ENCODE measurements around the gene PTPRN2. TPM values are rescaled to one million over a fixed set of nuclear protein-coding genes. Genes with fewer than 3 reads are reported as not detected.

The PTPRN2 gene
- polyA plus RNA-seq, 1 of the 3 experiments (the other 2 are of a cell fraction), result 4.0 TPM

DNA sequence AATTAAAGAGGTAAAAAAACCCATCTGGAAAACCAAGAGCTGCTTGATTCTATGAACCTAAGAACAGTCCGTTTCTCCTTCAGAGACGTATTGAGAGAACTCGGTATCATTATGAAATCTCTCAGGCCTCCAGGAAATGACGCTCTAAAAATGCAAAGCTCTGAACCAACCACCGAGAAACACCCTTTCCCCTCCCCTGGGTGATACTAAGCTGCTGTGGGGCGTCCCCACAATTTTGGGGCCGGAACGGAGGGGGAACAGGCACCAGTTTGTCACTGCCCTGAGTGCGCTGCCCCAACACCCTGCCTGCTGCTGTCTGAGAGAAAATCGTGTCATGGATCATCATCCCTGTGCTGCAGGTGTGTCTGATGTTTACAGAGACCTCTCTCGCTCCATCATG is 741.4 kb downstream of the PTPRN2 start:
- no peaks in the 10 kb centered on the region for H3K4me1 ChIP-seq (ENCODE audit: control insufficient read depth in 1 of 2, insufficient read depth in 2 of 2, low read depth in 1 of 2, low read length in 1 of 2)
- no peak overlapping the region for H2AFZ ChIP-seq (ENCODE audit: low read depth)
- WGBS (ENCODE audit: low lambda C conversion rate), result 36% methylated on average over 11 of the region's 11 CpGs
- peaks cover 8% of the 10 kb centered on the region; the same call in 1 of the 2 replicates for H3K9me3 ChIP-seq
- no peak overlapping the region for H3K27ac ChIP-seq (ENCODE audit: low read depth in 2 of 2, low read length in 1 of 2)
- H3K27me3 ChIP-seq (ENCODE audit: insufficient read depth), result no peaks in the 10 kb centered on the region
- H3K4me2 ChIP-seq, result no peak overlapping the region
- no peaks in the 10 kb centered on the region for H3K36me3 ChIP-seq (replicated peaks in 1 of 2; ENCODE audit: control insufficient read depth in 1 of 2, insufficient read depth in 2 of 2, low read length in 1 of 2)
- H3K9ac ChIP-seq, result no peak overlapping the region
- TF ChIP-seq FOXJ3 (CRISPR knock-in tag; IDR thresholded peaks at IDR 0.05) (no peak), MEF2A (IDR thresholded peaks at IDR 0.05; ENCODE audit: borderline replicate concordance, low read depth) (no peak), TAF1 (IDR thresholded peaks at IDR 0.05; ENCODE audit: borderline replicate concordance, low read depth, low read length) (no peak), FOXM1 (IDR thresholded peaks at IDR 0.05; ENCODE audit: low read depth) (no peak), SMC3 (IDR thresholded peaks at IDR 0.05; ENCODE audit: low read depth, low read length) (no peak)
- TF ChIP-seq, protein P1, sequence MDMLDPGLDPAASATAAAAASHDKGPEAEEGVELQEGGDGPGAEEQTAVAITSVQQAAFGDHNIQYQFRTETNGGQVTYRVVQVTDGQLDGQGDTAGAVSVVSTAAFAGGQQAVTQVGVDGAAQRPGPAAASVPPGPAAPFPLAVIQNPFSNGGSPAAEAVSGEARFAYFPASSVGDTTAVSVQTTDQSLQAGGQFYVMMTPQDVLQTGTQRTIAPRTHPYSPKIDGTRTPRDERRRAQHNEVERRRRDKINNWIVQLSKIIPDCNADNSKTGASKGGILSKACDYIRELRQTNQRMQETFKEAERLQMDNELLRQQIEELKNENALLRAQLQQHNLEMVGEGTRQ (IDR thresholded peaks at IDR 0.05; ENCODE audit: borderline replicate concordance, low read depth, low read length), result no peak
- TF ChIP-seq, protein P2, sequence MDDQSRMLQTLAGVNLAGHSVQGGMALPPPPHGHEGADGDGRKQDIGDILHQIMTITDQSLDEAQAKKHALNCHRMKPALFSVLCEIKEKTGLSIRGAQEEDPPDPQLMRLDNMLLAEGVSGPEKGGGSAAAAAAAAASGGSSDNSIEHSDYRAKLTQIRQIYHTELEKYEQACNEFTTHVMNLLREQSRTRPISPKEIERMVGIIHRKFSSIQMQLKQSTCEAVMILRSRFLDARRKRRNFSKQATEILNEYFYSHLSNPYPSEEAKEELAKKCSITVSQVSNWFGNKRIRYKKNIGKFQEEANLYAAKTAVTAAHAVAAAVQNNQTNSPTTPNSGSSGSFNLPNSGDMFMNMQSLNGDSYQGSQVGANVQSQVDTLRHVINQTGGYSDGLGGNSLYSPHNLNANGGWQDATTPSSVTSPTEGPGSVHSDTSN (IDR thresholded peaks at IDR 0.05), result no peak
- TF ChIP-seq, protein P3, sequence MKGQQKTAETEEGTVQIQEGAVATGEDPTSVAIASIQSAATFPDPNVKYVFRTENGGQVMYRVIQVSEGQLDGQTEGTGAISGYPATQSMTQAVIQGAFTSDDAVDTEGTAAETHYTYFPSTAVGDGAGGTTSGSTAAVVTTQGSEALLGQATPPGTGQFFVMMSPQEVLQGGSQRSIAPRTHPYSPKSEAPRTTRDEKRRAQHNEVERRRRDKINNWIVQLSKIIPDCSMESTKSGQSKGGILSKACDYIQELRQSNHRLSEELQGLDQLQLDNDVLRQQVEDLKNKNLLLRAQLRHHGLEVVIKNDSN (IDR thresholded peaks at IDR 0.05; ENCODE audit: borderline replicate concordance, low read depth), result no peak
- no peak overlapping the region for H3K4me3 ChIP-seq (ENCODE audit: low read depth in 2 of 2, low read length in 1 of 2)
- no peaks in the 10 kb centered on the region for H4K20me1 ChIP-seq (ENCODE audit: insufficient read depth)
- H3F3A ChIP-seq (replicated peaks; ENCODE audit: insufficient read depth), result no peaks in the 10 kb centered on the region
- no peak for DNase-seq
- ChIA-PET POLR2A (no interaction called here), CTCF (no interaction called here)
- H3K9me2 ChIP-seq, result no peaks in the 10 kb centered on the region
- no peaks in the 10 kb centered on the region for H3K79me2 ChIP-seq (ENCODE audit: insufficient read depth)

DNA sequence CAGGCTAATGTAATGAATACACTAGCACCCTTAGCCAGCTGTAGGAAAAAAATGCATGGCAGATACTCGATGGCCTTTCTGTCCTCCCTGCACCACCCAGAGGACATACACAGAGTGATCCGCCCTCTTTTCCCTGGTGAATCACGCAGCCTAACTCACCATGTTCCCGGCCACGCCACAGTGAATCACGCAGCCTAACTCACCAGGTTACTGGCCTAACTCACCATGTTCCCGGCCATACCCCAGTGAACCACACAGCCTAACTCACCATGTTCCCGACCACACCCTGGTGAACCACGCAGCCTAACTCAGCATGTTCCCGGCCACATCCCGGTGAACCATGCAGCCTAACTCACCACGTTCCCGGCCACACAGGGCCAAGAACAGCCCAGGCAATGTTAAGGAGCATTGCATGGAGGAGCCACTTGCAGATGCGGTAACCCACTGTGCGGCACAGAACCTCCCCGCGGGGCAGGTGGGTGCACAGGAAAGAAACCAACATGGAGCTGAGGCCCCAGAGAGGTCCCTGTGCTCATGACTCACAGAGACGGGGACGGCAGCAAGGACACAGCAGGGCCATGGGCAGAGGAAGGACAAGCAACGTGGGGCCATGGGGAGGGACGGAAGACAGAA is 742.3 kb downstream of the PTPRN2 start:
- H3K27me3 ChIP-seq (ENCODE audit: insufficient read depth), result no peaks in the 10 kb centered on the region
- no peaks in the 10 kb centered on the region for H3K79me2 ChIP-seq (ENCODE audit: insufficient read depth)
- no peaks in the 10 kb centered on the region for H3K4me1 ChIP-seq (ENCODE audit: control insufficient read depth in 1 of 2, insufficient read depth in 2 of 2, low read depth in 1 of 2, low read length in 1 of 2)
- H3K9me2 ChIP-seq, result no peaks in the 10 kb centered on the region
- H3K4me3 ChIP-seq (ENCODE audit: low read depth in 2 of 2, low read length in 1 of 2), result no peak overlapping the region
- DNase-seq, result no peak
- H3K4me2 ChIP-seq, result no peak overlapping the region
- POLR2A ChIA-PET, result no interaction called here
- WGBS (ENCODE audit: low lambda C conversion rate), result 63% methylated on average over 21 of the region's 21 CpGs
- TF ChIP-seq TEAD4 (IDR thresholded peaks at IDR 0.05; ENCODE audit: borderline replicate concordance, insufficient read depth) (no peak), GABPA (IDR thresholded peaks at IDR 0.05; ENCODE audit: low read depth) (no peak), MEF2A (IDR thresholded peaks at IDR 0.05; ENCODE audit: borderline replicate concordance, low read depth) (no peak), GATA2 (CRISPR knock-in tag; IDR thresholded peaks at IDR 0.05) (no peak), SMC3 (IDR thresholded peaks at IDR 0.05; ENCODE audit: low read depth, low read length) (no peak), EZH2phosphoT487 (IDR thresholded peaks at IDR 0.05; ENCODE audit: borderline replicate concordance, low read depth) (no peak), RAD21 (IDR thresholded peaks at IDR 0.05; ENCODE audit: low read length) (no peak), NFIC (IDR thresholded peaks at IDR 0.05; ENCODE audit: borderline replicate concordance) (no peak), RCOR1 (IDR thresholded peaks at IDR 0.05; ENCODE audit: low read length) (no peak), CHD2 (IDR thresholded peaks at IDR 0.05; ENCODE audit: low read length, partially characterized antibody) (no peak), RXRA (IDR thresholded peaks at IDR 0.05; ENCODE audit: borderline replicate concordance, low read depth) (no peak)
- TF ChIP-seq, protein P3 (IDR thresholded peaks at IDR 0.05; ENCODE audit: borderline replicate concordance, low read depth), result no peak
- TF ChIP-seq, protein P4, sequence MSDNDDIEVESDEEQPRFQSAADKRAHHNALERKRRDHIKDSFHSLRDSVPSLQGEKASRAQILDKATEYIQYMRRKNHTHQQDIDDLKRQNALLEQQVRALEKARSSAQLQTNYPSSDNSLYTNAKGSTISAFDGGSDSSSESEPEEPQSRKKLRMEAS (IDR thresholded peaks at IDR 0.05; ENCODE audit: low read depth), result no peak
- TF ChIP-seq, protein P5, sequence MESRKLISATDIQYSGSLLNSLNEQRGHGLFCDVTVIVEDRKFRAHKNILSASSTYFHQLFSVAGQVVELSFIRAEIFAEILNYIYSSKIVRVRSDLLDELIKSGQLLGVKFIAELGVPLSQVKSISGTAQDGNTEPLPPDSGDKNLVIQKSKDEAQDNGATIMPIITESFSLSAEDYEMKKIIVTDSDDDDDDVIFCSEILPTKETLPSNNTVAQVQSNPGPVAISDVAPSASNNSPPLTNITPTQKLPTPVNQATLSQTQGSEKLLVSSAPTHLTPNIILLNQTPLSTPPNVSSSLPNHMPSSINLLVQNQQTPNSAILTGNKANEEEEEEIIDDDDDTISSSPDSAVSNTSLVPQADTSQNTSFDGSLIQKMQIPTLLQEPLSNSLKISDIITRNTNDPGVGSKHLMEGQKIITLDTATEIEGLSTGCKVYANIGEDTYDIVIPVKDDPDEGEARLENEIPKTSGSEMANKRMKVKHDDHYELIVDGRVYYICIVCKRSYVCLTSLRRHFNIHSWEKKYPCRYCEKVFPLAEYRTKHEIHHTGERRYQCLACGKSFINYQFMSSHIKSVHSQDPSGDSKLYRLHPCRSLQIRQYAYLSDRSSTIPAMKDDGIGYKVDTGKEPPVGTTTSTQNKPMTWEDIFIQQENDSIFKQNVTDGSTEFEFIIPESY (IDR thresholded peaks at IDR 0.05; ENCODE audit: borderline replicate concordance, low read depth), result no peak
- H2AFZ ChIP-seq (ENCODE audit: low read depth), result no peak overlapping the region
- no peak overlapping the region for H3K9ac ChIP-seq
- no peaks in the 10 kb centered on the region for H3K36me3 ChIP-seq (replicated peaks in 1 of 2; ENCODE audit: control insufficient read depth in 1 of 2, insufficient read depth in 2 of 2, low read length in 1 of 2)
- no peaks in the 10 kb centered on the region for H3F3A ChIP-seq (replicated peaks; ENCODE audit: insufficient read depth)
- no peak overlapping the region for H3K27ac ChIP-seq (ENCODE audit: low read depth in 2 of 2, low read length in 1 of 2)
- H4K20me1 ChIP-seq (ENCODE audit: insufficient read depth), result no peaks in the 10 kb centered on the region
- peaks cover 8% of the 10 kb centered on the region; the same call in 1 of the 2 replicates for H3K9me3 ChIP-seq
- CTCF ChIA-PET, result no interaction called here
